Gastrocnemius medialis (tissue), 4 donors: Measurements from ENCODE around the gene RAB6D. TPM values are rescaled to one million over a fixed set of nuclear protein-coding genes. Genes with fewer than 3 reads are reported as not detected.
"Not testable (repeated sequence)": the region's sequence is repeated elsewhere in the genome, so short reads cannot be mapped to it uniquely, and the experiment has no call there.

Source experiments
- ATAC-seq, 2 donors: fragments of 150-250 bp; one replicate each; pipeline ENCODE4 v1.9.1; 2016
- DNase-seq, 2 donors: peaks; one replicate each; pipeline ENCODE4 v3.0.0-alpha.2; 2019
- H3K27ac ChIP-seq, 4 donors: fragments of 200-600 bp; sonication (generic); 1 replicate in 1 of 4; 2 replicates in 3 of 4; pipeline ENCODE4 v1.5.1; 2016 to 2018; ENCODE audit warnings: mild to moderate bottlenecking in 2 of 4, moderate library complexity in 1 of 4
- H3K27me3 ChIP-seq, 3 donors: fragments of 200-600 bp; sonication (generic) in 2 of 3; 1 replicate in 1 of 3; 2 replicates in 2 of 3; pipeline versions ENCODE4 v1.5.1 to v1.6.0; 2016 to 2019; ENCODE audit warnings: mild to moderate bottlenecking in 1 of 3, moderate library complexity in 1 of 3
- H3K36me3 ChIP-seq, 2 donors: fragments of 200-600 bp; sonication (generic) in 1 of 2; one replicate each; pipeline ENCODE4 v1.5.1; 2017 to 2018
- H3K4me1 ChIP-seq, 2 donors: fragments of 200-600 bp; sonication (generic) in 1 of 2; one replicate each; pipeline ENCODE4 v1.5.1; 2016 to 2017; ENCODE audit warnings: mild to moderate bottlenecking in 2 of 2
- H3K4me3 ChIP-seq, 4 donors: fragments of 200-600 bp; sonication (generic) in 3 of 4; 1 replicate in 1 of 4; 2 replicates in 3 of 4; pipeline ENCODE4 v1.5.1; 2016 to 2019; ENCODE audit warnings: mild to moderate bottlenecking in 2 of 4
- H3K9me3 ChIP-seq, 3 donors: fragments of 200-600 bp; sonication (generic) in 2 of 3; 1 replicate in 1 of 3; 2 replicates in 2 of 3; pipeline ENCODE4 v1.5.1; 2016 to 2019
- CTCF ChIP-seq, 5 experiments: fragments of 450-650 bp in 3 of 5; fragments of 200-600 bp in 2 of 5; sonication (generic) in 2 of 5; IDR thresholded peaks in 4 of 5; conservative IDR thresholded peaks in 1 of 5; 1 replicate in 4 of 5; 2 replicates in 1 of 5; pipeline ENCODE4 v1.5.1; 2016 to 2019; ENCODE audit warnings: antibody characterized with exemption in 5 of 5, mild to moderate bottlenecking in 3 of 5, moderate library complexity in 3 of 5
- POLR2A ChIP-seq, 2 donors: fragments of 450-650 bp; IDR thresholded peaks; one replicate each; pipeline ENCODE4 v1.6.1; 2017; ENCODE audit warnings: antibody characterized with exemption in 2 of 2, mild to moderate bottlenecking in 2 of 2, moderate library complexity in 2 of 2
- in situ Hi-C, 4 donors: fragments of 200-750 bp; cut with MboI; loops; one replicate each; pipeline versions ENCODE4 v1.15.0 to v1.8.0; 2017; ENCODE audit warnings: low sequenced_read_pairs in 4 of 4
- intact Hi-C: fragments of 100-400 bp; cut with DNase I; formaldehyde crosslinking; loops from one replicate; pipeline ENCODE4 v1.15.1; 2023; ENCODE audit warnings: low total_unique reads
- total RNA-seq, 4 donors: library from RNA; depleted of rRNA; stranded (reverse); fragments of >200 nt; gene quantifications; one replicate each; pipeline versions ENCODE4 v1.1.0 to v1.2.3, GENCODE V29; 2016

Gene RAB6D
- total RNA-seq, 4 donors from 2014 or later: not detected

- peaks cover 0 to 9% (median 4%) of the 10 kb centered on the region in 3 donors for H3K27me3 ChIP-seq
- no peaks in the 10 kb centered on the region for H3K36me3 ChIP-seq
- in situ Hi-C loops: no loop called here
- H3K4me1 ChIP-seq: no peaks in the 10 kb centered on the region
- no peak overlapping the region for H3K27ac ChIP-seq
- DNase-seq (no peak), ATAC-seq (no peak)
- no peak for TF ChIP-seq CTCF (IDR thresholded peaks at IDR 0.05 in 4 of 5, conservative IDR thresholded peaks at IDR 0.05 in 1 of 5)
- no peak for TF ChIP-seq POLR2A (IDR thresholded peaks at IDR 0.05)
- intact Hi-C loops: no loop called here
- no peak overlapping the region for H3K4me3 ChIP-seq
- no peaks in the 10 kb centered on the region for H3K9me3 ChIP-seq
Observed at GRCh38 chr2:131369954-131370353, 6.0 kb upstream of the RAB6D start.

DNA sequence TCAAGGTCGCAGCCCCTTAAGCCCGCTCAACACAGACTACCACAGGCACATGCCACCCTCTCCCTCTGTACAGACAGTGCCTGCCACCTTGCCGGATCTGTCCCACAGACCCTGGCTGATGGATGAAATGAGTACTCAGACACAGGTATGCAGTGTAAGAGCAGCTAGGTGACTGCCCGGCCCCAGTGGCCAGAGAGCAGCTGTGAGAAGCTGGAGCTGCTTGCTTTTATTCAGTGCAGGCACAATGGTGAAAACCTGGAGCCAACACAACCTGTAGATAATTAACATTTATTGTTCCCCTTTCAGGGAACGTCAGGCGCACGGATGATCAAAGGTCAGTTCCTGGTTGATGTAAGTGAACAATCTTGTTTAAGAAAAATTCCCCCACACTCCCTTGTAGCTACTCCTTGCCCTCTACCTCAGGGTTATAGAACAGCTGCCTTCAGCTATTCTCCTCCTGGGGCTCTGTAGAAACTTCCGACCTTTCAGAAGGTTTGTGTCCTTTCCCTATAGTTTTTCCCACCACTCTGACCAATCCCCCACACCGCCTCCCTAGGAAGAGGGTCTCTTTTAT lies 4.6 kb upstream of the RAB6D start:
- H3K4me3 ChIP-seq, ATAC-seq, H3K9me3 ChIP-seq, H3K27ac ChIP-seq, intact Hi-C loops, DNase-seq, H3K4me1 ChIP-seq, H3K36me3 ChIP-seq, in situ Hi-C loops: not testable (repeated sequence)
- H3K27me3 ChIP-seq: peaks cover 0 to 22% (median 8%) of the 10 kb centered on the region in 3 donors

GRCh38 chr2:131367352-131367751 lies 3.4 kb upstream of the RAB6D start:
- H3K4me1 ChIP-seq: no peaks in the 10 kb centered on the region
- H3K27ac ChIP-seq: no peak overlapping the region
- intact Hi-C loops (no loop called here), in situ Hi-C loops (no loop called here)
- H3K27me3 ChIP-seq: peaks cover 0 to 22% (median 8%) of the 10 kb centered on the region in 3 donors
- DNase-seq (no peak), ATAC-seq (no peak)
- no peaks in the 10 kb centered on the region for H3K9me3 ChIP-seq
- TF ChIP-seq CTCF (IDR thresholded peaks at IDR 0.05 in 4 of 5, conservative IDR thresholded peaks at IDR 0.05 in 1 of 5): no peak
- no peak for TF ChIP-seq POLR2A (IDR thresholded peaks at IDR 0.05)
- no peak overlapping the region for H3K4me3 ChIP-seq
- H3K36me3 ChIP-seq: no peaks in the 10 kb centered on the region

DNA sequence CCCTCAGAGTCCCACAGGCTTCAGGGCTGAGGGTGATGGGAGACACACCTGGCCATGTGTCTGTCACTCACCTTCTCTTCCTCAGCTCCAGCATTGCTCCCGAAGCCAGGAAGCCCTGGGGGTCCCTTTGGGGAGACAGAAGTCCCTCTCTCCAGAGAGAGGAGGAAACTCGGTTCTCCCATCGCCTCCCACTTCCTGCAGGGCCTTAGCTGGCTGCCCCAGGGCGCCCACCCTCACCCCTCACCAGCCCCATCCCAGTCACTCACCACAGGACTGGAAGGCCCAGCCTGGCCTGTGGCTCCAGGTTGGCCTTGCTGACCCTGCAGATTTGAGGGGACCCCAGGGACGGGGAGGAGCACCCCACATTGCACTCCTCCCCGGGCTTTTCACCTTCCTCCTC lies 2.7 kb upstream of the RAB6D start:
- DNase-seq (no peak), ATAC-seq (no peak)
- Histone ChIP-seq H3K9me3 (no peaks in the 10 kb centered on the region), H3K4me3 (no peak overlapping the region), H3K36me3 (no peaks in the 10 kb centered on the region), H3K4me1 (no peaks in the 10 kb centered on the region), H3K27me3 (peaks cover 0 to 27% (median 12%) of the 10 kb centered on the region in 3 donors), H3K27ac (no peak overlapping the region)
- TF ChIP-seq POLR2A (IDR thresholded peaks at IDR 0.05): no peak
- TF ChIP-seq CTCF (IDR thresholded peaks at IDR 0.05 in 4 of 5, conservative IDR thresholded peaks at IDR 0.05 in 1 of 5): no peak
- intact Hi-C loops: no loop called here
- in situ Hi-C loops: no loop called here

DNA sequence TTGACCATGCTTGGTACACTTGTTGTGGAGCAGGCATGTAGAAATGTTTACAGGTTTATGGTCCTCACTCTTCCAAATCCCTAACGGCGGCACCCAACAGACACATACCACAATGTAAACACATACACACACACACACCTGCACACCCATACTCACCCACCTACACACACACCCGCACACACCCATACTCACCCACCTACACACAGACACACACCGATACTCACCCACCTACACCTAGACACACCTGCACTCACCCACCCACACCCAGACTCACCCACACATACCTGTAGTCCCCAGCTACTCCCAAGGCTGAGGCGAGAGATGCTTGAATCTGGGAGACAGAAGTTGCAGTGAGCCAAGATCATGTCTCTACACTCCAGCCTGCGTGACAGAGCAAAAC lies 1.5 kb upstream of the RAB6D start:
- H3K4me3 ChIP-seq: no peak overlapping the region
- DNase-seq: no peak
- in situ Hi-C loops (no loop called here), intact Hi-C loops (no loop called here)
- no peaks in the 10 kb centered on the region for H3K36me3 ChIP-seq
- TF ChIP-seq CTCF (IDR thresholded peaks at IDR 0.05 in 4 of 5, conservative IDR thresholded peaks at IDR 0.05 in 1 of 5) (no peak), POLR2A (IDR thresholded peaks at IDR 0.05) (no peak)
- H3K9me3 ChIP-seq: no peaks in the 10 kb centered on the region
- no peaks in the 10 kb centered on the region for H3K4me1 ChIP-seq
- H3K27me3 ChIP-seq: peaks cover 0 to 28% (median 13%) of the 10 kb centered on the region in 3 donors
- ATAC-seq: no peak
- no peak overlapping the region for H3K27ac ChIP-seq

DNA sequence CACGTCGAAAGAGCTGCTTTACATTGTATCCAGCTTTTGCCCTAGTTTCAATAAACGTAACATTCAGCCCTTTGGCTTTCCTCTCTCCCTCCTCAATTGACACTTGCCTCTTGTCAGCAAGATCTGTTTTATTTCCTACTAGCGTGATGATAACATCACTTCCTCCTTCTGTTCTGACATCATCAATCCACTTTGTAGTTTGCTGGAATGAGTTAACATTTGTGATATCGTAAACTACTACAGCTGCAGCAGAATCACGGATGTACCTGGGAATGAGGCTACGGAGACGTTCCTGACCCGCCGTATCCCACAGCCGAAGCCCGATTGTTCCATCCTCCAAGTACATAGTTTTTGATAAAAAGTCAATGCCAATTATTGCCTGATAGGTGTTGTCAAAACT lies 755 bp downstream of the RAB6D start:
- peaks cover 0 to 28% (median 13%) of the 10 kb centered on the region in 3 donors for H3K27me3 ChIP-seq
- H3K36me3 ChIP-seq, ATAC-seq, H3K9me3 ChIP-seq, H3K4me3 ChIP-seq, DNase-seq, intact Hi-C loops, in situ Hi-C loops, H3K4me1 ChIP-seq, H3K27ac ChIP-seq: not testable (repeated sequence)

DNA sequence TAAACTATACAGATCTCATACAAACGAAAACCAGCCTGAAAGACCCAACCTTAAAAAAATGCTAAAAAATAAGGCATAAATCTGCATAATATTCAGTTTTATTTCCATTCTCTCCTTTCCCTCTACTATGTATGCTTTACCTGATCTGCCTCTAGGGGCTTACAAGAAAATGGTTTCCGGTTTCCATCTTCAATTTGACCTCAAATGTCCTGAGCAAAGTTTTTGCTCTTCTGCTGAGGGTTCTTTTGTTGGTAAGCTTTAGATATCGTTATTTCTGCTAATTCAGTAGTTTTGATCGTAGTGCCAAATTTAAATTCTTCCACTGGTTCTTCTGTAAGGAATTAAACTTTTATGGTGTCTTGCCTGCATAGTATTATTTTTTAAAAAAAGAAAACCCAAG lies 2.2 kb downstream of the RAB6D start:
- DNase-seq, in situ Hi-C loops, ATAC-seq, H3K36me3 ChIP-seq, H3K4me3 ChIP-seq, intact Hi-C loops, H3K4me1 ChIP-seq, H3K9me3 ChIP-seq, H3K27ac ChIP-seq: not testable (repeated sequence)
- H3K27me3 ChIP-seq: peaks cover 0 to 26% (median 14%) of the 10 kb centered on the region in 3 donors

DNA sequence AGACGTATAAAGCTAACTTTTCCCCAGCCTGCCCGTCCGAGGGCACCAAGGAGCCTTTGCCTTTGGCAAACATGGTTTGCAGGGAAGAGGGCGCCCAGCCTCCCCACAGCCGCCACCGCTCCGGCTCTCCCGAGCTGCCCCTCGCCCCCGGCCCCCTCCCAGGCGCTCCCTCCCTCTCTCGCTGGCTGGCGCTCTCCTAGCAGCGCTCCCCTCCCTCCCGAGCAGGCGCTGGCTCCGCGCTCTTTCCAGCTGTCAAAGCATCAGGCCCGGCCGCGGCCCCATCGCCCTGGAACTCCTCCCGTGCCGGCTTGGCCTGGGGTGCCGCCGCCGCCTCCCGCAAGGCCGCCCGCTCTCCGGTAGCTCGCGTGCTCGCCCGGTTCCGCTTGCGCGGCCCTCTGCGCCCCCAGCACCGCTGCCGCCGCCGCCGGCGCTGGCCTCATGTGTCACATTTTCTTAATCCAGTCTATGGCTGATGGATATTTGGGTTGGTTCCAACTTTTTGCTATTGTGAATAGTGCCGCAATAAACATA lies 10.7 kb downstream of the RAB6D start:
- H3K4me3 ChIP-seq, in situ Hi-C loops: not testable (repeated sequence)

More for the DNA sequence above, 10.7 kb downstream of the RAB6D start:
- H3K36me3 ChIP-seq, H3K9me3 ChIP-seq, intact Hi-C loops, DNase-seq, H3K27ac ChIP-seq, ATAC-seq, H3K4me1 ChIP-seq, H3K27me3 ChIP-seq: not testable (repeated sequence)
